Natural killer cell (primary cell): ENCODE results near the gene GSAP. TPM values are rescaled to one million over a fixed set of nuclear protein-coding genes. Genes with fewer than 3 reads are reported as not detected.
"Not testable (repeated sequence)": the region's sequence is repeated elsewhere in the genome, so short reads cannot be mapped to it uniquely, and the experiment has no call there.

Experiments
- ATAC-seq, 3 donors: fragments of 150-1000 bp in 2 of 3; fragments of 200-7000 bp in 1 of 3; cut with Tn5 transposase; 1 replicate in 1 of 3; 2 replicates in 2 of 3; pipeline ENCODE4 v1.10.0; 2021; ENCODE audit warnings: mild to moderate bottlenecking in 2 of 3, moderate library complexity in 2 of 3
- DNase-seq, 2 donors: peaks; one replicate each; pipeline versions ENCODE4 v3.0.0 to v3.0.0-alpha.2; 2013 to 2021; ENCODE audit warnings: mixed read lengths in 1 of 2
- H3K27ac ChIP-seq: one replicate; pipeline ENCODE4 v1.5.1; 2013; ENCODE audit warnings: mild to moderate bottlenecking, low read length
- H3K27me3 ChIP-seq: one replicate; pipeline ENCODE4 v1.6.1; 2013; ENCODE audit warnings: low read length; ENCODE audit not compliant: control insufficient read depth, insufficient read depth
- H3K36me3 ChIP-seq: one replicate; pipeline ENCODE4 v1.6.1; 2013; ENCODE audit warnings: low read length; ENCODE audit not compliant: control insufficient read depth, insufficient read depth
- H3K4me1 ChIP-seq: one replicate; pipeline ENCODE4 v1.6.1; 2013; ENCODE audit warnings: low read length; ENCODE audit not compliant: control insufficient read depth, insufficient read depth
- H3K4me3 ChIP-seq: one replicate; pipeline ENCODE4 v1.5.1; 2013; ENCODE audit warnings: low read length
- H3K9me3 ChIP-seq: one replicate; pipeline ENCODE4 v1.6.1; 2013; ENCODE audit warnings: low read length; ENCODE audit not compliant: control insufficient read depth, insufficient read depth
- H3K27ac Mint-ChIP-seq, 2 donors: one replicate each; pipeline ENCODE4 v1.8.0; 2022; ENCODE audit warnings: mild to moderate bottlenecking in 2 of 2, mixed read lengths in 2 of 2, moderate library complexity in 1 of 2
- H3K27me3 Mint-ChIP-seq, 2 donors: one replicate each; pipeline ENCODE4 v1.8.0; 2022; ENCODE audit warnings: low read depth in 2 of 2, mixed read lengths in 2 of 2
- H3K36me3 Mint-ChIP-seq: one replicate; pipeline ENCODE4 v1.8.0; 2022; ENCODE audit warnings: mixed read lengths
- H3K4me1 Mint-ChIP-seq, 2 donors: one replicate each; pipeline ENCODE4 v1.8.0; 2022; ENCODE audit warnings: mixed read lengths in 2 of 2
- H3K4me3 Mint-ChIP-seq: one replicate; pipeline ENCODE4 v1.8.0; 2022; ENCODE audit warnings: mild to moderate bottlenecking, moderate library complexity, mixed read lengths
- H3K9me3 Mint-ChIP-seq, 2 donors: one replicate each; pipeline ENCODE4 v1.8.0; 2022; ENCODE audit warnings: mixed read lengths in 2 of 2
- CTCF ChIP-seq: fragments of 200-600 bp; IDR thresholded peaks from one replicate; pipeline ENCODE4 v1.8.0; 2022; ENCODE audit warnings: antibody characterized with exemption
- WGBS: methylation state at CpG from one replicate; pipeline ENCODE4 v1.1.7; 2013; ENCODE audit warnings: missing lambda C conversion rate; ENCODE audit not compliant: insufficient coverage; 5-methylcytosine and 5-hydroxymethylcytosine counted together
- intact Hi-C: fragments of 100-400 bp; cut with micrococcal nuclease; formaldehyde crosslinking; loops from one replicate; pipeline ENCODE4 v1.14.2; 2022
- total RNA-seq, 4 donors: library from RNA; stranded (reverse); fragments of 120-200 nt in 1 of 4; gene quantifications; one replicate each; pipeline versions ENCODE4 v1.2.3 to v1.2.4, GENCODE V29; 2013 to 2022

The GSAP gene
- total RNA-seq, 3 donors from 2014 or later (not counting 1 experiment from before 2014, with no cell fraction given) = 202 to 302 (median 301) TPM

GRCh38 chr7:77335581-77335980 is 80.6 kb downstream of the GSAP start:
- Mint-ChIP-seq H3K27me3 (no peaks in the 10 kb centered on the region), H3K27ac (peak overlapping the region; percentile 77 to 82)
- TF ChIP-seq CTCF = no peak

DNA sequence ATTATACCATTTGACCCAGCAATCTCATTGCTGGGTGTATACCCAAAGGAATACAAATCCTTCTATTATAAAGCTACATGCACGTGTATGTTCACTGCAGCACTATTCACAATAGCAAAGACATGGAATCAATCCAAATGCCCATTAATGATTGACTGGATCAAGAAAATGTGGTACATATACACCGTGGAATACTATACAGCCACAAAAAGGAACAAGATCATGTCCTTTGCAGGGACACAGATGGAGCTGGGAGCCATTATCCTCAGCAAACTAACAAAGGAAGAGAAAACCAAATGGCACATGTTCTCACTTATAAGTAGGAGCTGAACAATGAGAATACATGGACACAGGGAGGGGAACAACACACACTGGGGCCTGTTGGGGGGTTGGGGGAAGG is 82.1 kb downstream of the GSAP start:
- H3K4me1 ChIP-seq = peaks cover 60% of the 10 kb centered on the region
- not testable (repeated sequence) for H3K9me3 Mint-ChIP-seq, H3K27ac ChIP-seq, DNase-seq, H3K27me3 Mint-ChIP-seq, H3K4me3 Mint-ChIP-seq, H3K27me3 ChIP-seq, ATAC-seq, H3K36me3 ChIP-seq, H3K9me3 ChIP-seq, H3K4me3 ChIP-seq
- WGBS = 100% methylated on average over 2 of the region's 2 CpGs
- peak overlapping the region; percentile 77 to 97 for H3K27ac Mint-ChIP-seq
- peaks cover 51 to 61% of the 10 kb centered on the region in 2 donors for H3K4me1 Mint-ChIP-seq
- intact Hi-C loops = loop anchor here (10.0 kb wide), 1 partner anchor 89 kb away; no protein-coding TSS in a partner anchor
- H3K36me3 Mint-ChIP-seq = peaks cover 13% of the 10 kb centered on the region

More at GRCh38 chr7:77335581-77335980, 80.6 kb downstream of the GSAP start:
- ATAC-seq (no peak), DNase-seq (no peak)
- Histone ChIP-seq H3K4me3 (no peak overlapping the region), H3K27me3 (no peaks in the 10 kb centered on the region), H3K27ac (no peak overlapping the region), H3K36me3 (peaks cover 5% of the 10 kb centered on the region), H3K4me1 (peaks cover 53% of the 10 kb centered on the region), H3K9me3 (no peaks in the 10 kb centered on the region)
- no peak overlapping the region for H3K4me3 Mint-ChIP-seq
- H3K36me3 Mint-ChIP-seq = peaks cover 2% of the 10 kb centered on the region
- intact Hi-C loops = loop anchor here (10.0 kb wide), 1 partner anchor 91 kb away; no protein-coding TSS in a partner anchor
- H3K4me1 Mint-ChIP-seq = peaks cover 35 to 46% of the 10 kb centered on the region in 2 donors
- H3K9me3 Mint-ChIP-seq = no peaks in the 10 kb centered on the region

DNA sequence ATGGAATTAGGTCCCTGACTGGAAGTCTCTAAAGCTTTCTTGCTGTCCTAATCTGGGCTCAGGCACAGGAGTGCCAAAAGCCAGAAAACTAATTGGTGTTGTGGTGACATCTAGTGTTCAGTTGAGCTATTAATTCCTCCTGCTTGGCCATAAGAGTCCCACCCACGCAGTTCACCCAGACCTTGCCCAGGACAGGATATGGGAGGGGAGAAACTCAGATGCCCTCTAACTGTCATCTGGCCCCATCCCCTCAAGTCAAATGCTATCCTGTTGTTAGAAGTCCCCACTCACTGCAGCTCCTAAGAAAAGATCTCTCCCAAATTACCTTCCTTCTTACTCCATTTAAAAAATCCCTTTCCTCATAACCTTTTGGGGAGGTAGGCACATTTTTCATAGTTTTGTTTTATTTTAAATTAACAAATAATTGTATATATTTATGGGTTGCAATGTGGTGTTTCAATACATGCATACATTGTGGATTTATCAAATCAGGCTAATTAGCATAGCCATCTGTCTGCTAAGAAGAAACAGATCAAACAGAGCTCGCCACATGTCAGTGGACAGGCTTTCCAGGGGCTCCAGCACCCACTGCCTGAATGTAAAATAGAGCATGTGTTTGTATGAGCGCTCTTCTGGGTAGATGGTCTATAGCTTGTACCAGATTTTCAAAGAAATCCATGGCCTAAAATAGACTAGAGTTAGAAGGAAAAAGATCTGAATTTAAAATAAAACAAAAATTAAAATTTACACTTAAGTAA is 84.0 kb downstream of the GSAP start:
- intact Hi-C loops = loop anchor here (10.0 kb wide), 1 partner anchor 87 kb away; no protein-coding TSS in a partner anchor
- peak; percentile 73 for TF ChIP-seq CTCF
- no peaks in the 10 kb centered on the region for H3K9me3 Mint-ChIP-seq
- Histone ChIP-seq H3K4me3 (no peak overlapping the region), H3K4me1 (peaks cover 56% of the 10 kb centered on the region), H3K9me3 (no peaks in the 10 kb centered on the region), H3K27me3 (no peaks in the 10 kb centered on the region), H3K27ac (no peak overlapping the region), H3K36me3 (peaks cover 5% of the 10 kb centered on the region)
- ATAC-seq (peak; percentile 66 to 88 (median 87)), DNase-seq (peak in 1 of 2 donors; percentile 81)
- 61% methylated on average over 3 of the region's 3 CpGs for WGBS
- H3K4me3 Mint-ChIP-seq = peak overlapping the region; percentile 79
- no peaks in the 10 kb centered on the region for H3K27me3 Mint-ChIP-seq
- H3K27ac Mint-ChIP-seq = peak overlapping the region; percentile 97
- peaks cover 69 to 81% of the 10 kb centered on the region in 2 donors for H3K4me1 Mint-ChIP-seq
- H3K36me3 Mint-ChIP-seq = peaks cover 20% of the 10 kb centered on the region

DNA sequence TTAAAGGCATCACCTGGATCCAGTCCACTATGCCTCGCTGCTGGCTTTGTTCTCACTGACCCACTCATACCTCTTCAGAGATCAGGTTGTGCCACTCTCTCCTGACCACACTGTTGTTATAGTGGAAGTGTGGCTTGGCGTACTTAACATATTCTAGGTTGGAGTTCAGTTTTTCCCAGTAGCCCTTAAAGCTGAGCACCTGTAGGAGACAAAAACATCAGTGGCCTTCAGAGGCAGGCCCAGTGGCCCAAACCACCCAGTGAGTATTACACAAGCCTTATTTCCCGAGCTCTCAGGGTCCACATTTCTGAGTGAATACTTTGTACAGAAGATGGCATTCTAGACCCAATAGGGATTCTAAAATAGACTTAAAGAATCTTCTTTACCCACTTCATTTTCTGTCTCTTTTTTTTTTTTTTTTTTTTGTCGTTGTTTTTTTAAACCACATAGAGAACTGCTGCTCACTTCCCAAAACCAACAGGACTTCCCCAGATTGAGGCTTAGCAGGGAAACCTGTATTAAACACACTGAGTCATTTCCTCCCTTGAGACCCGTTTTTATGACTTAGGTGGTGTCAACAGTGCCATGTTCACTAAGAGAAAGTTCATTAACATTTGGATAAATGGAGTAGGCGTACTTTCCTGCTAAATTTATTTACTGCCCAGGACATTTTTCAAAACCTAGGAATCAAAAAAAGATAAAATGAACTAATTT is 85.8 kb downstream of the GSAP start:
- H3K9me3 ChIP-seq = no peaks in the 10 kb centered on the region
- peak overlapping the region; percentile 53 for H3K27ac ChIP-seq
- Mint-ChIP-seq H3K27ac (peak overlapping the region; percentile 97), H3K4me3 (peak overlapping the region; percentile 91), H3K36me3 (peaks cover 20% of the 10 kb centered on the region), H3K27me3 (no peaks in the 10 kb centered on the region), H3K9me3 (no peaks in the 10 kb centered on the region), H3K4me1 (peaks cover 79 to 84% of the 10 kb centered on the region in 2 donors)
- intact Hi-C loops = loop anchor here (10.0 kb wide), 1 partner anchor 86 kb away; no protein-coding TSS in a partner anchor
- WGBS = 33% methylated on average over 1 of the region's 6 CpGs
- TF ChIP-seq CTCF = no peak
- H3K27me3 ChIP-seq = no peaks in the 10 kb centered on the region
- peak; percentile 35 to 56 (median 53) for ATAC-seq
- peak in 1 of 2 donors; percentile 52 for DNase-seq
- no peak overlapping the region for H3K4me3 ChIP-seq
- peaks cover 8% of the 10 kb centered on the region for H3K36me3 ChIP-seq
- H3K4me1 ChIP-seq = peaks cover 67% of the 10 kb centered on the region
